ENCODE results near the gene DCTPP1.
"Not testable (repeated sequence)": the region's sequence is repeated elsewhere in the genome, so short reads cannot be mapped to it uniquely, and the experiment has no call there.

Gene DCTPP1

DNA sequence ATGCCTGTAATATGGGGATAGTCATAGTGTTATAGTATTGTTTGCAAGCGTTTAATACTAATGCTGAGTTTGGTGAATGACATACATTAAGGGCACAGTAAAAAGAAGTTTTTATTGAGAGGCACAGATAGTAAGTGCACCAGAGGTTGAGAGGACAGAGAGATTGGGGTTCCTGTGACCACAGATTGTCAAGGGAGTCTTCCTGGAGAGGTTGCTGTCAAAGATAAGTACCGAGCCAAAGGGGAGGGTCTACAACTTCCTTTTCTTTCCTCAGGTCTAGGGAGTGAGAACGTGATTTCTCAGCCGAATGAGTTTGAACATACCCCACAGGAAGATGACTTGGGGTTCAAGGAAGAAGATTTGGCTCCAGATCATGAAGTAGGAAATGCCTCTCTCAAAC lies 32.8 kb downstream of the DCTPP1 start:
- TF ChIP-seq, protein P1, sequence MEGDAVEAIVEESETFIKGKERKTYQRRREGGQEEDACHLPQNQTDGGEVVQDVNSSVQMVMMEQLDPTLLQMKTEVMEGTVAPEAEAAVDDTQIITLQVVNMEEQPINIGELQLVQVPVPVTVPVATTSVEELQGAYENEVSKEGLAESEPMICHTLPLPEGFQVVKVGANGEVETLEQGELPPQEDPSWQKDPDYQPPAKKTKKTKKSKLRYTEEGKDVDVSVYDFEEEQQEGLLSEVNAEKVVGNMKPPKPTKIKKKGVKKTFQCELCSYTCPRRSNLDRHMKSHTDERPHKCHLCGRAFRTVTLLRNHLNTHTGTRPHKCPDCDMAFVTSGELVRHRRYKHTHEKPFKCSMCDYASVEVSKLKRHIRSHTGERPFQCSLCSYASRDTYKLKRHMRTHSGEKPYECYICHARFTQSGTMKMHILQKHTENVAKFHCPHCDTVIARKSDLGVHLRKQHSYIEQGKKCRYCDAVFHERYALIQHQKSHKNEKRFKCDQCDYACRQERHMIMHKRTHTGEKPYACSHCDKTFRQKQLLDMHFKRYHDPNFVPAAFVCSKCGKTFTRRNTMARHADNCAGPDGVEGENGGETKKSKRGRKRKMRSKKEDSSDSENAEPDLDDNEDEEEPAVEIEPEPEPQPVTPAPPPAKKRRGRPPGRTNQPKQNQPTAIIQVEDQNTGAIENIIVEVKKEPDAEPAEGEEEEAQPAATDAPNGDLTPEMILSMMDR (IDR thresholded peaks at IDR 0.05): no peak

DNA sequence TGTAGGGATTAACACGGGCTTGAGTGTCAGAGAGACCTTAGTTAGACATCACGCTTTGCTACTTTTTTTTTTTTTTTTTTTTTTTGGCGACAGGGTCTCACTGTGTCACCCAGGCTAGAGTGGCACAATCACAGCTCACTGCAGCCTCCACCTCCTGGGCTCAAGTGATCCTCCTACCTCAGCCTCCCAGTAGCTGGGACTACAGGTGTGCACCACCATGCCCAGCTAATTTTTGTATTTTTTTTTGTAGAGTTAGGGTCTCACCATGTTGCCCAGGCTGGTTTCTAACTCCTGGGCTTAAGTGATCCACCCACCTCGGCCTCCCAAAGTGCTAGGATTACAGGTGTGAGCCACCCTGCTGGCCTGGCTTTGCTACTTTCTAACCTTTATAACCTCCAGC lies 33.2 kb downstream of the DCTPP1 start:
- H3K9me3 ChIP-seq; H3K4me3 ChIP-seq (ENCODE audit: low read depth in 1 of 2, low read length in 1 of 2); H3K36me3 ChIP-seq; H3K27ac ChIP-seq: not testable (repeated sequence)
- H3K27me3 ChIP-seq: peaks cover 36% of the 10 kb centered on the region
- peaks cover 26 to 55% of the 10 kb centered on the region in 2 experiments for H3K4me1 ChIP-seq (ENCODE audit: control insufficient read depth in 1 of 2, insufficient read depth in 1 of 2, low read depth in 1 of 2, low read length in 1 of 2)

More for the DNA sequence above, 32.8 kb downstream of the DCTPP1 start:
- H3K9me3 ChIP-seq: no peaks in the 10 kb centered on the region
- H3K36me3 ChIP-seq: no peaks in the 10 kb centered on the region
- peaks cover 36% of the 10 kb centered on the region for H3K27me3 ChIP-seq
- no peak overlapping the region for H3K4me3 ChIP-seq (ENCODE audit: low read depth in 1 of 2, low read length in 1 of 2)
- H3K27ac ChIP-seq: no peak overlapping the region
- H3K4me1 ChIP-seq (ENCODE audit: control insufficient read depth in 1 of 2, insufficient read depth in 1 of 2, low read depth in 1 of 2, low read length in 1 of 2): peaks cover 26 to 55% of the 10 kb centered on the region in 2 experiments

DNA sequence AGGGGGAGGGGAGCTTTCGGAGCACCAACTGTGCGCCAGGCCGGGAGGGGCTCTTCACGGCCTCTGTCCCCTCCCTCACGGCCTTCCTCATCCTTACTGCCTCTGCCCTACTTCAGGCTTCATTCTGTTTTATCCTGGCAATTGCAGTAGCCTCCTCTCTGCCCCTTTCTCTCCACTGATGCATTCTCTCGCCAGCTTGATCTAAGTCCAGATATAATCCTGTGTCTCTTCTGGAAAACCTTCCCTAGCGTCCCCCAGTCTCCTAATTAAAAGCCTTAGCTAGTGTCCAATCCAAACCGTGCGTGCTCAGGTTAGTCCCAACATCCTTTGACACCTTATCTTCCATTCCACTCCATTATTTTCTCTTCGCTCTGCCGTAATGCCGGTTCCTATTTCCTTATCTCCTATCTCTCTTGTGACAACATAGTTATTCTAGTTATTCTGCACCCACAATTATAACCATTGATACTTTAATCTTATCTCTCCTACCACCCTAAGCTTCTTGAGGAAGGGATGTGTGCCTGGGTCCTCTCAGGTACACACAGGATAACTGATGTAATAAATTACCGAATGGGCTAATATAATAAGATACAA lies 33.7 kb downstream of the DCTPP1 start:
- H3K27ac ChIP-seq: peak overlapping the region; percentile 41
- H3K4me1 ChIP-seq (ENCODE audit: control insufficient read depth in 1 of 2, insufficient read depth in 1 of 2, low read depth in 1 of 2, low read length in 1 of 2): peaks cover 26 to 55% of the 10 kb centered on the region in 2 experiments
- peaks cover 36% of the 10 kb centered on the region for H3K27me3 ChIP-seq
- H3K4me3 ChIP-seq (ENCODE audit: low read depth in 1 of 2, low read length in 1 of 2): peak overlapping the region; percentile 63 to 70
- TF ChIP-seq, protein P1 (IDR thresholded peaks at IDR 0.05): no peak
- no peaks in the 10 kb centered on the region for H3K36me3 ChIP-seq
- H3K9me3 ChIP-seq: no peaks in the 10 kb centered on the region

DNA sequence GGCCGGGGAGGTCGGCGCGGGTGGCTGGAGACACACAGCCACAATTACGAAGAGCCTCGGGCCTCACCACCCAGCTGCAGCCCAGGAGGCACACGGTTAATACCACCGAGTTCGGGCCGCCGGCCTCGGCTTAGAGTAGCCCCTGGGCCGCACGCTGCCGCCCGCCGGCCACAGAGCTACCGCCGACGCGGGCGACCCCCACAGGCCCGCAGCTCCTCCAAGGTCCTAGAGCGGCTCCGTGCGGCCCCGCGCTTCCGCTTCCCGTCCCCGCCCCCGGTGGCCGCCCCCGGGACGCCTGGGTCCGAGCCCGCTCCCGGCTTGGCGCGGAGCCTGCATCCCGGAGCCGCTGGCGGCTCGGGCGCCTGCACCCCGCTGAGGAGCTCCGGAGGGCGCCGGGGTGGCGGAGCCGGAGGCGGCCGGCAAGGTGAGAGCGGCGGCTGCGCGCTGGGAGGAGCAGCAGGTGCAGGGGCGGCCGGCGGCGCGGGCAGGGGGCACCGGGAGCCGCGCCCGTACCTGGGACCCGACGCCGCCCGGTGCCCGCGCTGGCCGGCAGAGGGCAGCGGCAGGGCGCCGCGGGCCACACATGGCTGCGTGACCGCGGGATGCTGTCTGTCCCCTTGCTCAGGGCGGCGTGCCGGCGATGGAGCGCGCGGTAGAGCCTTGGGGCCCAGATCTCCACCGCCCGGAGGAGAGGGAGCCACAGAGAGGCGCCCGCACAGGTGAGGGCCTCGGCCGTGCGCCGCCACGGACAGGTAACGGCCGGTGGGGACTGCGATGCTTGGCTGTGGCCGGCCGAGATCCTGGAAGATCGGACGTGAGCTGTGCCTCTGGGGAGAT lies 34.5 kb downstream of the DCTPP1 start, which contains the start of gene ZNF48:
TSS of gene ZNF48 (plus strand) at position 266 of the 837 bp plus-strand sequence. CDS start at position 641, 375 bp downstream.
- peak within 1 kb of the TSS; percentile 63 to 70 for H3K4me3 ChIP-seq (ENCODE audit: low read depth in 1 of 2, low read length in 1 of 2)
- H3K27ac ChIP-seq: peak within 1 kb of the TSS; percentile 41
- H3K4me1 ChIP-seq (ENCODE audit: control insufficient read depth in 1 of 2, insufficient read depth in 1 of 2, low read depth in 1 of 2, low read length in 1 of 2): peaks cover 19 to 50% of the 10 kb centered on the region in 2 experiments

DNA sequence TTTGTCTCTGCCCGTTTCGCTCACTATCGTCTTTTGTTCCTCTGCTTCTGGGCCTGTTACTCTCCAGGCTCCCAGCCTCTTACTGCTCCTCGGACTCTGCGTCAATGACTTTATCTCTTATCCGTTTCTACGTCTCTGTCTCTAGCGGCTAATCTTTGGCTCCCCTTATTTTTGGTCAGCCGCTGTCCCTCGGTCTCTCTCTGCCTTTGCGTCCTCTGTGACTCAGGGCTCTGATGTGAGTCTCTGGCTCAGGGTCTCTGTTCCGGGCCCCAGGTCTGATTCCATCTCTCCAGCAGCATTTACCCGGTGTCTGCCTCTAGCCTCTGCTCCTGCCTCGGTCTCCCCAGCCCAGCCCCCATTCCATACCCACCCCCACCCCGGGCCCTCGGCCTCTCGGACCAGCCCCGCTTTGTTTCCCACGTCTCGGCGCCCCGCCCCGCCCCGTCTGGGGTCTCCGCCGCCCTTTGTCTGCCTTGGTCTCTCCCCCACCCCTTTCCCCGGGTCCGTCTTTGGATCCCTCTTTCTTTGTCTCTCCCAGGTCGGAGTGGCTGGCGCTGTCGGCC lies 35.2 kb downstream of the DCTPP1 start:
- peak overlapping the region; percentile 41 for H3K27ac ChIP-seq
- H3K27me3 ChIP-seq: peaks cover 25% of the 10 kb centered on the region
- no peaks in the 10 kb centered on the region for H3K9me3 ChIP-seq
- H3K36me3 ChIP-seq: no peaks in the 10 kb centered on the region
- H3K4me3 ChIP-seq (ENCODE audit: low read depth in 1 of 2, low read length in 1 of 2): peak overlapping the region; percentile 63 to 70
- H3K4me1 ChIP-seq (ENCODE audit: control insufficient read depth in 1 of 2, insufficient read depth in 1 of 2, low read depth in 1 of 2, low read length in 1 of 2): peaks cover 12 to 43% of the 10 kb centered on the region in 2 experiments
- TF ChIP-seq, protein P1 (IDR thresholded peaks at IDR 0.05): no peak

More for the DNA sequence above, 34.5 kb downstream of the DCTPP1 start, which contains the start of gene ZNF48:
- H3K36me3 ChIP-seq: no peaks in the 10 kb centered on the region
- TF ChIP-seq, protein P1 (IDR thresholded peaks at IDR 0.05): peak; percentile 65
- no peaks in the 10 kb centered on the region for H3K9me3 ChIP-seq
- H3K27me3 ChIP-seq: peaks cover 32% of the 10 kb centered on the region
